ENCODE data around the gene GTPBP10.

GRCh38 chr7:90320418-90320800 is 26.1 kb upstream of the GTPBP10 start:
- no peak for TF ChIP-seq CTCF (conservative IDR thresholded peaks at IDR 0.05 in 1 of 2, IDR thresholded peaks at IDR 0.05 in 1 of 2; ENCODE audit: low read depth in 1 of 2, low read length in 2 of 2)
- TF ChIP-seq EZH2 (IDR thresholded peaks at IDR 0.05; ENCODE audit: low read length, missing control alignments) = no peak

All from fibroblast of lung (primary cell).